HG02970 (cell line): ENCODE measurements around the gene LTBR.

Source experiments
- ATAC-seq: cut with Tn5 transposase; IDR thresholded peaks from one replicate; pipeline ENCODE4 v1.9.1; 2021; ENCODE audit warnings: mild to moderate bottlenecking, moderate library complexity, moderate number of reproducible peaks; ENCODE audit not compliant: unreplicated experiment, low FRiP score

The LTBR gene

GRCh38 chr12:6367065-6367968 is 16.6 kb upstream of the LTBR start:
- no peak for ATAC-seq

GRCh38 chr12:6367969-6368892 is 15.7 kb upstream of the LTBR start:
- ATAC-seq = no peak

DNA sequence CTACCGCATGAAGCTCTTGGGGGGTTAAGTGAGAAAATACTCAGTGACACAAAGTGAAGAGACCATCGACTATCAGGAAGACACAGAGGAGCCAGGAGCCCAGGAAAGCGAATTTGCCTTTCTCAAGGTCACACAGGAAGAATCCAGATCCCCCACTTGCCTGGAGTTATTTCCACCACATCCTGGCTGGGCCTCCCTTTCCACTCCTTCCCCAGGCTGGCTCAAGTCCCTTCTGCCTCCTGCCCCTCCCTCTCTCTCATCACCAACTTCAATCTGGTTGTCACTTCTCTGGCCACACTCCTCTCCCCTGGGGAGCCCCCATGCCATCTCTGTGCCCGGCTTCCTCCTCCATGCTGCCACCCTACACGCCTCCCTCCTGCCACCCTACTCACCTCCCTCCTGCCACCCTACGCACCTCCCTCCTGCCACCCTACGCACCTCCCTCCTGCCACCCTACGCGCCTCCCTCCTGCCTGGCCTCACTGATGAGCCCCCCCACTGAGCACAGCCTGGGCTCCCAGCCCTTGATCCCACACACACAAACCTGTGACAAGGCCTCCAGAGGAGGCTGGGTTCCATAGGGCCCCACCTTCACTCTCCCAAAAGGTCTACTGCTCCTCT is 14.9 kb upstream of the LTBR start:
- ATAC-seq = no peak

DNA sequence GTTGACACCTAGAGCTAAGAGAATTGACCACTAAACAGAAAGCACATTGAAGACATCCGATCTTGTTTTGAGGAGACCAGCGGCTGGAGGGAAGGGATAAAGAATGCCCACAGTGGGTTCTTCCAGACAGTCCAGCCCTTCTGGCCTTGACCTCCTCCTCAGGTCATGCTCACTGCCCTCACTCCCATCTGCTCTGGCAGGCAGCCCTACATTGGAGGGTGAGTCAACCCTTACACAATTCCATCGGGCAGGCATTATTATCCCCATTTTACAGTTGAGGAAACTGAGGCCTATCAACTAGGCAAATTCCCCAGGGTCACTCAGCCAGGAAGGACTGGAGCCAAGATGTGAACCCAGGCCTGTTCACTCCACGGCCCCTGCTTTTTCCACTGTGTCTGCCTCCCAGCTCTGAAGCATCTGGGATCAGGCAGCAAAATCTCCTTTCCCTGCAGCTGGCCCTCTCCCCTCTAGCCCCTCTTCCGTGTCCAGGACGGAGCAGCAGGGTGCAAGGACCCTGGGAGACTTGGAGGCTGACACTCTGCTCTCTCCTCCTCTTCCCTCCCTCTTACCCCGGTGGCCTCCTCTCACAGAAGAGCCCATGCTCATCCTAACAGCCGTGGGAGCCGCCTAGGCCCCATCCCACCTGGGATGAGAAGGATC is 13.9 kb upstream of the LTBR start:
- ATAC-seq = no peak

DNA sequence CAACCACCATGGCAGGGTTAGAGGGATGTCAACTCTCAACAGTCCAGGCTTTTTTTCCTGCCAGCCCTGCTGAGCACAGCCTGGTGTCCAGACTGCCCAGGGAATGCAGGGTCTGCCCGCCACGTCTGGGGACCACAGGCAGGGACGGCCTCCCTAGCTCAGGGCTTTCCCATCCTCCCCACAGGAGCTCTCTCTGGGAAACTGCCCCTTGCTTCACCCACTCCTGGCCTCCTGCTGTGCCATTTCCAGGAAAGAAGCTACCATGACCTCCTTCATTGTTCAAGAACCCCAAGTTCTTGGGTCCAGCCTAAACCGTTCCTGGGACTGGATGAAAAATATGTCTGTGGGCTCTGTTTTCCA is 13.4 kb upstream of the LTBR start:
- no peak for ATAC-seq

GRCh38 chr12:6370994-6371754 is 12.8 kb upstream of the LTBR start:
- ATAC-seq = no peak

DNA sequence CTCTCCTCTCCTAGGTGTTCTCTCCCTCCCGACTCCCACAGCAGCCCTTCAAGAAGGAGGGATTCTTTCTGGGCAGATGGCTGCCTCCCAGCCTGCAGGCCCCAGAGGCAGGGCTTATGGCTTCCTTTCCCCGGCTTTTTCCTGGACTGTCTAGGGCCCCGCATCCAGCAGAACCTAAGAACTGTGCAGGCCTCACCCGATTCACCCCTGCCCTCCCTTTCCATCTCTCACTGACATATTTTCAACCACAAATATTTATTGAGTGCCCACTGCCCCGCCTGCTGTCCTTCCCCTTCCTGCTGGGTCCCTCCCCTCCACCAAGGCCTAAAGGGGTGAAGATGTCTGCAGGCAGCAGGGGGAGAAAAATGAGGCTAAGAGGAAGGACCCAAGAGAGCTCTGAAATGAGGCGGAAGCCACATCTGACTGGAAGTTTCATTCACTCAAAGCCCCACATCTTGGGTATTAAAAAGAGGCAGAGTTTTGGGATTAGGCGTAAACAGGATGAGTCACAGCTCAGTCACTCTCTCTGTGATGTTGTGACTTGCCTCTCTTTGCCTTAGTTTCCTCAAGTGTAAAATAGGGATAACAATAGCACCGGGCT is 11.5 kb upstream of the LTBR start:
- no peak for ATAC-seq

DNA sequence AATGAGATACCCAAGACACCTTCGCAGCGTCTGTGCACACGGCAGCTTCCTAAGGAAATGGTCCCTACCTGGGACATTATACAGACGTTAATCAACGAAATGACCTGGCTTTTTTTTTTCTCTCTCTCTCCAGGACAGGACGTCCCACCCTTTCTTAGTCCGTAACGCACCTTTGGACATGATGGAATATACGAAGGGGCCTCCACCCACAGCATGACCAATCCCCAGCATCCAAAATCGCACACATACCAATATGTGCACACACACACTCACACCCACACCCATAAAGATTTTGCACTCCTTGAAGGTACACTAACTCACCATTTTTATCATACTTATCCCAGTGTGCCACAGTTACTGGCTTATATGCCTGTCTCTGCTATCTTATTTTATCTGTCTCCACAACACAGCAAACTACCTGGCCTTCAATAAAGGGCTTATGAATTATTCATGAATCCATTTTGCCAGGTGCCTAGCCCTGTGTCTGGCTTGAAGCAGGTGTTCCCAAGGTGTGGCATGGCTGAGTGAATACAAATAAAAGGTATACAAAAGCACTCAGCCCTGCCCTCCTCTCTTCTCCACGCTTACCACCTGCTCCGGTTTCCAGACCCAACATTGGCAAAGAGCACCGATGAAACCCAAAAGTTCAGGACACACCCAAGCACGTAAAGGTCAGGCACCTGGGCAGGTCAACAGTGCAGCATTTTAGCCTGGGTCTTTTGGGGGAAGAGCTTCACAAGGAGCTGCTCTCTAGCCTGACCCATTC is 10.8 kb upstream of the LTBR start:
- no peak for ATAC-seq

- ATAC-seq = no peak
Measured at GRCh38 chr12:6374028-6374785, 9.8 kb upstream of the LTBR start.

DNA sequence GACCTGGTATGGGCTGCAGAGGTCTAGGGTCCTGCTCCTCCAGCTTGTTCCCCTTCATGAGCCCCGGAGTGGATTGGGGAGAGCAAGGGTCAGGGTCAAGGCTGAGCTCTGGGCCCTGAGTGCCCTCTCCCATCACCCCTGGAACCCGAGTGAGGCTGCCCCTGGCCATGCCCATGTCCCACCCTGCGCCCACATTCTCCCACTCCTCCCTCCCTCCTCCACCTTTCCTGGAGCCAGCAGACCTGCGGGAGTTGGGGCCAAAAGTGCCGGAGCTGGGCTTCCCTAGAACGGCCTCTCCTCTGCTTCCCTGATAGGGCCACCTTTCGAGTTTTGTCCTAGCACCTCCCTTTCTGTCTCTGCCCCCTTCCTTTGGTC is 9.2 kb upstream of the LTBR start:
- no peak for ATAC-seq

DNA sequence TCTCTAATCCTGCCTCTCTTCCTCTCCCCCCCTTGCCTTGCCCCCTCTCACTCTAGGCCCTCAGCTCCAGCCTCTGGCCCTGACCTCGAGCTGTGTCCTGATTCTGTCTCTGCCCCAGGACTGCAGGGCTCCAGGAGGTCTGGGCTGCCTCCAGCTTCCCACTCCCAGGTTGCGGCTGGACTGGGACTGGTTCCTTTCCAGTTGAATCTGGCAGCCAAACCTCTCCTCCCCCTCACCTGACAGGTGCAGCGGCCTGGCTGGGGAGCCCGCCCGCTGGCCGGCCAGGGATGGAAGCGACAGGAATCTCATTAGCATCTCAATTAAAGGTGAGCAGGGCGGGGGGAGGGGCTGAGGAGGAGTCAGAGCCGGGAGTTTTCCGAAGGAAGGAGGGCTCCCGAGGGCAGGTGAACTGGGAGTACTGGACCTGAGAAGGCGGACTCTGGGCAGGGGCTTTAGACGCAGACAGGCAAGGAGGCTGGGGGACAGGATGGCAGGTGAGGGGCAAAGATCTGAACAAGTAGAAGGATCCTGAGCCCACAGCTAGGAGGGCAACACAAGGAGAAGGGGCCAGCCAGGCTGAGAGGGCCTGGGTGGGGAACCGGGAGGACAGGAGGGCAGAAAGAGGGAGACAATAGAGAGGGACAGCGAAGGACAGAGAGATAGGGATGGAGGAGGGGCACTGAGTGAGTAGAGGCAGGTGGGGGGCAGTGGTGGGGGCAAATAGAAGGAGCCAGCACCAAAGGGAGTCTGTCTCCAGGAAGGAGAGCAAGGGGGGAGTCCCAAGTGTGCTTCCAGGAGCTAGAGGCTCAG is 8.5 kb upstream of the LTBR start, which contains the start of gene SCNN1A:
TSS of gene SCNN1A (minus strand) at position 295 of the 810 bp plus-strand sequence. CDS start 780 bp downstream, outside the sequence.
- no peak for ATAC-seq

DNA sequence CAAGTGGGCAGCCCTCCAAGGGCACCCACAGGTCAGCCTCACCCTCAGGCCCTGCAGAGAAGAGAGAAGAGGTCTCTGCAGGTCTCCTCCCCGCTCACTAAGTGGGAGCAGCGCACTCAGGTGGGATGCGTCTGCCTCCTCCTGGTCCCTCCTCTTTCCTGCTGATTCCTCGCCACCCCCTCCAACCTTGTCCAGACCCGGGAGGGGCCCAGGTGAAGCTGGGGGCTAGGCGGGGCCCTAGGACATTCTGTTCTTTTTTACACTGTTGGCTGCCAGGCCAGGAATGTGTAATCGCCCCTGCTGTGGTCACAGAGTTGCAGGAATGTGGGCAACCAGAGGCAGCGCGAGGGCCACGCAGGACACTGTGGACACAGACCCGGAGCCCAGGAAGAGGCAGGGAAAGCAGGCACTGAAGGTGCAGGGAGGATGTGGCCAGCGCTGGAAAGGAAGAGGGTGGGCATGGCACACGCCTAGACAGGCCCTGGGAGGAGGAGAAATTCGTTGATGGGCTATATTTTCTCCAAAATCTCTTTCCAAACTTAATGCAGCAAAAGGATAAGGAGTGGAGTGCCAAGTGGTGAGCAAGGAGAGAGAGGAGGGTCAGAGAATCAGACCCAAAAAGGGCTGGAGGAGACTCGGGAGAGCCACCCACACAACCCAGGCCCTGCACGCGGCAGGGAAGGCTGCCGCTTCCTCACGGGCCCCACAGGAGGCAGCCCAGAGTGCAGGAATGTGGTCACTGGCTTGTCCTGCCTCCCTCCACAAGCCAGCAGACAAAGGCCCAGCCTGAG is 7.7 kb upstream of the LTBR start:
- ATAC-seq = no peak

DNA sequence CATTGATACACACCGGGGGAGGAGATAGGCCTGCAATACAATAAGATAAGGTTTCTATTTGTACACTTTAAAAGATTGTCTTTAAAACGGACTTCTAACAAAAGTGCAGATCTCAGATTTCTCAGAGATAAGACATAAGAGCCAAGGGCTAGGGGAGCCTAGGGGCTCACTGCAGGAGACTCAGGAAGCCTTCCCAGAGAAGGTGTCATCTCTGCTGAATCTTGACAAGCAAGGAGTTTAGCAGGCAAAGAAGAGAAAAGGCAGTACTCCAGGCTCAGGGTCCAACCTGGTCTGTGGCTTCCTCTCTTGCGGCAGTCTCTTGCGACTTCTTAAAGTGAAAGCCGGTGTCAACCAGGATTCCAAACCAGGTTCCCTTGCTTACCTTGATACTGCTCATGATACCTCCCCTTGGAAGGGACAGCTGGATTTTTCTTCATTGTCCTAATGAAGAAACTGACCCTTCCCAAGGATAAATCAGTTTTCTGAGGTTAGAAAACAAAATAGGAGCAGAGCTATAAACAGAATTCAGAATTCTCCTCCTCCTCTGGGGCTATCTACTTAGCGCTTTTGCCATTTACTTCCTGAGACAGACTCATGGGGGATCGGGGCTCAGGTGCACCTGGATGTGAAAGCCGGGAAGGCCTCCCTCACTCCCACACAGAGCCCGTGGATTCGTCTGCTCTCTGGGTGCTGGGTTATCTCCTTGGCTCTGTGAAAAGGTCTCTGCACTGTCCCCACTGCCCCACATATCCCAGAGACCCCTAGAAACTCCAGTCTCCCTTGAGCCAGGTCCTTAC is 6.9 kb upstream of the LTBR start:
- ATAC-seq = no peak

- no peak for ATAC-seq
Measured at GRCh38 chr12:6377667-6377994, 6.3 kb upstream of the LTBR start.

DNA sequence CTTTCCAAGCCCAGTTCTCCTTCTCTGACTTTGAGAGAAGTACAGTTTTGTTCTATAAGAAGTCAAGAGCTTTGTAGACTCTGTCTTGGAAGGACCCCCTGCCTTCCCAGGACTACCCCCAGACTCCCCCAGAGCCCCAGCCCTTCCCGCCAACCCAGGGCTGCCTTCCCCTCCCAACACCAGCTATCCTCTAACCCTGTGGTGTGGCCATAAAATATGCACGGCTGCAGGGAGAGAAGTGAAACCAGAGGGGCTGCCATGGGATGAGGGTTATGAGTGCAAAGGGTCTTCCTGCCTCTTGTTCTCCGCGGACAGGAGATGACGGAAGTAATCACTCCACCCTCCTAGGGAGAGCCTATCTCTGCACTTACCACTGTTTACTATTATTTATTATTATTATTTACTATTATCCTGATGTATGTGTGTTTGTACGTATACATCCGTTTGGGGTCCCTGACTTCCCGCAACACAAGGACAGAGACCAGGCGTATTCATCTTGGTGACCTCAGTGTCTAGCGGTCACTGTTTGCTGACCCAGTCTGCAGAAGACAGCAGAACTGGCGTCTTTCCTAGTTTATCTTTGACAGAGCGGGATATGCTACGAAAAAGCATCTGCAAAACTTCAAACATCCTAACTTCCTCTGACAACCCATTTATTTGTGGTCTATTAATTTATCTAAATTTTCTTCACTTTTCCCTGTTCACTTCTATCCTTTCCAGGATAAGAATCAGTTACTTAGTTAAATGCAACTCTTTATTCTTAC is 5.1 kb upstream of the LTBR start:
- no peak for ATAC-seq
